ENCODE data around the gene RBM8A.
"Not testable (repeated sequence)": the region's sequence is repeated elsewhere in the genome, so short reads cannot be mapped to it uniquely, and the experiment has no call there.

The RBM8A gene

DNA sequence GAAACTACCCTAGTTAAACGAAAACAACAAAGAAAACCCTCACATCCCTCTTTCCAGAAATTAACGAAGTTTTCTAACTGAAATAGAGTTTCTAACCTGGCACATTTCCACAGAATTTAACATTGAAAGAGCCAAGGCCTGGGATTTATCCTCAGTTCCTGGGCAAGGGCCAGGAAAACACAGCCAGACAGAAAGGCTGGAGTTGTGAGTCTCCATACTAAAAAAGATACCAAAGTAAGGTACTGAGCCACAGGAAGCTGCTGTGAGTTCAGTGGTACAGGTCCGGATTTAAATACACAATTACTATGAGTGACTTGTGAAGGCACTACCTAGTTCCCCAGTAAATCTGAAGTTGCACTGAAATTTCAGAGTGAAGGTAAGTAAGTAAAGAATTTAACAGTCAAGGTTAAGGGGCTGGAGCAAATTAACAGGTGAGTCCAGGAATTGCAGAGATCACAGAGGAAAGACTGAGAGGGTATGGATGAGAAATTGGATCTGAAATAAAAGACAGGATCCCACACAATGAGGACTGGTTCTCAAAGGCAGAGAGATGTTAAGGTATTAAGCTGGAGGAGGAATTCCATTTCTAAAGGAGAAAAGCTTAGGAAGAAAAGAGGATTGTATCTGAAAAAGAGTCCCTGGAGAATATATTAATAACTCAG, 29.6 kb upstream of the RBM8A start:
- DNase-seq = peak in 10 of 56 donors; percentile 1 to 23 (median 14)

DNA sequence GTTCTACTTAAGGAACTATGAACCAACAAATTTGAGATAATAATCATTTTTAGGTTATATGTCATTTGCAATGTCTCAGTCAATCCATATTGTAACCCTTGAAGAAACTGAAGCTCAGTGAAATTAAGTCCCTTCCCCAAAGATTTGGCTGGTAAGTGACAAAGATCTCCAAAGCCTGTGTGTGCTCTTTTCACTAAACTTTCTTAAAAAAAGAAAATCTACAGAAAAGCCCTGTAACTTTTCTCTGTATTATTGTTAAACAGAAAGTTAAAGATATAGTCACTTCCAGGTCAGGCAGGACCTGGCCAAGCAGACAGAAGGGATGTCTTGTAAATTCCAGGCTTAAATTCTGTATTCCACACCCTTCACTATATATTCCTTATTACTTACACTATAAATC, 29.1 kb upstream of the RBM8A start:
- DNase-seq = no peak

- DNase-seq = peak in 3 of 56 donors; percentile 1 to 19 (median 5)
These were observed 28.2 kb upstream of the RBM8A start for GRCh38 chr1:145955436-145955835.

GRCh38 chr1:145953861-145954260, 26.6 kb upstream of the RBM8A start:
- no peak for DNase-seq

GRCh38 chr1:145952903-145953302, 25.6 kb upstream of the RBM8A start:
- DNase-seq = no peak

DNA sequence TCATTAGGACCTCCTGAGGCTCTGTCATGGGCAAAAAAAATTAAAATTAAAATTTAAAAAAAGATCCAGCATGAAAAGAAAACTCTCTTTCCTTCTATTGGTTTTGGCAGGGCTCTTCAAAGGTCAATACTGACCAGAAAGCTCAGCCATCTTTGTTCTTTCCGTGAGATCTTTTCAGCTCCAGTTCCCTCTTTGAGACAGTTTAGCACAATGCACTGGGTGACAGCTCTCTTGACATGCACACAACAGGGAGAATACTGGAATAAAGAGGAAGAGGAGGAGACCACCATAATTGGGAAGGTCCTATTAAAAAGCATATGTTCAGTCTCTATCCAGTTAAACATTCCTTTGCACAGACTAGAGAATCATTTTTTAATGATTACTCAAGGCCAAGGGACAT, 24.2 kb upstream of the RBM8A start:
- no peak for DNase-seq

DNA sequence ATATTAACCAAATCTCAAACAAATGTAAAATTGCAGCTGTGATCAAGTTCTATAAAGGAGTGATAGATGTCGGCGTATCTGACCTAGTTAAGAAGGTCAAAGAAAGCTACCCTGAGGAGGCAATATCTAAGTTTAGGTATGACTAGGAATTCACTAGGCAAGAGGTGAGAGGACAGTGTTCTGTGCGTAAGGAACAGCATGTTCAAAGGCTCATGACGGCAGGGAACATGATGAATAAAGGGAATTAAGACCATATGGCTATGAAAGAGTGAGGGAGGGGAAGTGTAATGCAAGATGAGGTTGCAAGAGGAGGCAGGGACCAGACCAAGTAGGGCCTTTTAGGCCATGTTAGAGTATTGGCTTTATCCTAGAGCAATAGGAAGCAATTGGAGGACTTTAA, 21.9 kb upstream of the RBM8A start:
- DNase-seq = no peak

GRCh38 chr1:145947551-145947950, 20.3 kb upstream of the RBM8A start:
- no peak for DNase-seq

GRCh38 chr1:145946477-145946986, 19.2 kb upstream of the RBM8A start:
- DNase-seq = no peak

GRCh38 chr1:145944532-145944931, 17.2 kb upstream of the RBM8A start:
- no peak for DNase-seq

GRCh38 chr1:145942871-145943270, 15.6 kb upstream of the RBM8A start:
- no peak for DNase-seq

- DNase-seq = no peak
These were observed 15.1 kb upstream of the RBM8A start for GRCh38 chr1:145942405-145942804.

GRCh38 chr1:145937436-145937835, 10.2 kb upstream of the RBM8A start:
- DNase-seq = no peak

DNA sequence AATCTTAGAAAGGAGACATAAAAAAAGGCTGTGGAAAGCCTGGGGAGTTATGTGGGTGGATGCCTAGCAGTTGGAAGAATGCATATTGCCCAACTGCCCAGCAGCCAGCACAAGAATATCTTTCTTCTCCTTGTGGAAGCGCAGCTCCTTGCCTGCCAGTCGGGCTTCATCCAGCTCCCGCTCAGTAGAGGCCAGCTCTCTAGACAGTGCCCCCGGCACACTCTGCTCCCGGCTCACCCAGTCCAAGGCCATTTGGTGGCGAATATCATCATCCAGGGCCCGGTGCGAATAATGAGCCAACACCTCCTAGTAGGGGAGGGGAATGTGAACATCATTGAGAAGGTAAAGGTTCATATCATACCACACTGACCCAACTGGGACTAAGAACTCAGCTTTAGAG, 9.0 kb upstream of the RBM8A start:
- DNase-seq = peak in 2 of 56 donors; percentile 12

DNA sequence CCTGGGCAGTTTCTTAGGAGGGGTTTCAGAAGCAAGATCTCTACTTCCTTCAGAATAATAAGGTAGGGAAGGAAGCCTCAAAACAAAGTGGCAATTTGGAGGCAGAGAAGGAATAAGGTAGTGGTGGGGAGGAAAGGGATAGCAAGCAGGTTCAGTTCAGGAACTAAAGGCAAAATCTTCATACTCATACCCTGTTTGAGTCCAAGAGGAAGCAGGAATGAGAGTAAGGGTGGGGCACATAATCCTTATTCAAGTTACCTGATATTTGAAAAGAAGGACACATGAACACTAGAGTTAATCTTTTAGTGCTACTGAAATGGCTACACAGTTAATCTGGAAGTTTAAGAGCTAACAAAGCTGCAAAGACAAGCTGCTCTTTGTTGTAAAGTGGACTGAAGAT, 8.4 kb upstream of the RBM8A start:
- no peak for DNase-seq

DNA sequence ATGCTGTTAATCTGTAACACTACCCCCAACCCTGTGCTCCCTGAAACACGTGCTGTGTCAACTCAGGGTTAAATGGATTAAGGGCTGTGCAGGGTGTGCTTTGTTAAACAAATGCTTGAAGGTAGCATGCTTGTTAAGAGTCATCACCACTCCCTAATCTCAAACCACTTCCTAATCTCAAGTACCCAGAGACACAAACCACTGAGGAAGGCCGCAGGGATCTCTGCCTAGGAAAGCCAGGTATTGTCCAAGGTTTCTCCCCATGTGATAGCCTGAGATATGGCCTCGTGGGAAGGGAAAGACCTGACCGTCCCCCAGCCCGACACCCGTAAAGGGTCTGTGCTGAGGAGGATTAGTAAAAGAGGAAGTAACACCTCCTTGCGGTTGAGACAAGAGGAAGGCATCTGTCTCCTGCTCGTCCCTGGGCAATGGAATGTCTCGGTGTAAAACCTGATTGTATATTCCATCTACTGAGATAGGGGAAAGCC, 5.3 kb upstream of the RBM8A start:
- DNase-seq = not testable (repeated sequence)

DNA sequence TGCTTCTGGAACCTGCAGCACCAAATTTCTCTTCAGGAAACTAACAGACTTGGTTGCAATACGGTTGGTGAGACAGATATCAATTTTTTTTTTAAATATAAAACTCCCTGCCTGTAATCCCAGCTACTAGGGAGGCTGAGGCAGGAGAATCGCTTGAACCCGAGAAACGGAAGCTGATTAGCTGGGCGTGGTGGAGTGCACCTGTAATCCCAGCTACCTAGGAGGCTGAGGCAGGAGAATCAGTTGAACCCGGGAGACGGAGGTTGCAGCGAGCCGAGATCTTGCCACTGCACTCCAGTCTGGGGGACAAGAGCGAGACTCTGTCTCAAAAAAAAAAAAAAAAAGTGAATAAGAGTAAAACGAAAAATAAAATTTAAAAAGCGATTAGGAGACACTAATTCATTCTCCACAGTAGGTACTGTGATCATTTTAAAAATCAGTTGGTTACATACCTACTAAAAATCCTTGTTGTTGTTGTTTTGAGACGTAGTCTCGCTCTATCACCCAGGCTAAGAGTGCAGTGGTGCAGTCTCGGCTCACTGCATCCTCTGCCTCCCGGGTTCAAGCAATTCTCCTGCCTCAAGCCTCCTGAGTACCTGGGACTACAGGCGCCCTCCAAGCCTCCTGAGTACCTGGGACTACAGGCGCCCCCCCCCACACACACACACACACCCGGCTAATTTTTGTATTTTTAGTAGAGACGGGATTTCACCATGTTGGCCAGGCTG, 796 bp upstream of the RBM8A start:
- no peak for DNase-seq

- DNase-seq = no peak
These were observed 610 bp downstream of the RBM8A start for GRCh38 chr1:145926686-145927062.

DNA sequence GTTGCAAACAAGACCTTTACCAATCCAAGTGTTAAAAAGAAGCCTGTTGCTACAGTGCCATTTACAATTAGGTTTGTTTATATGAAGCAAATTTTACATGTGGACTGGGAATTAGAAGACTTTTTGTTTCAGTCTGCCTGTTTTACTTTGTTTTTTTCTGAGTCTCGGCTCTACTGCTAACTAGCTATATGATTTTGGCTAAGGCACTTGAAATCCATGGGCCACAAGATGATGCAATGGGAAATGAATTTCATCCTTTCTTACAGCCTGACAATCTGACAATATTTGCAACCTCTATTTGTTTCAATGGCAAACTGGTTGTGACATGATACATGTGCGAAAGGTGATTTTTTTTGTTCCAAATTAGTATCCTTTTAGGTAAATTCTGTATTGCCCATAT, 5.0 kb downstream of the RBM8A start:
- DNase-seq = no peak

DNA sequence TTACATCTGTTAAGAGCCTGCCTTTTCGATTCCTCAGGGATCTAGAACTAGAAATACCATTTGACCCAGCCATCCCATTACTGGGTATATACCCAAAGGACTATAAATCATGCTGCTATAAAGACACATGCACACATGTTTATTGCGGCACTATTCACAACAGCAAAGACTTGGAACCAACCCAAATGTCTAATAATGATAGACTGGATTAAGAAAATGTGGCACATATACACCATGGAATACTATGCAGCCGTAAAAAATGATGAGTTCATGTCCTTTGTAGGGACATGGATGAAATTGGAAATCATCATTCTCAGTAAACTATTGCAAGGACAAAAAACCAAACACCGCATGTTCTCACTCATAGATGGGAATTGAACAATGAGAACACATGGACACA, 7.0 kb downstream of the RBM8A start:
- DNase-seq = not testable (repeated sequence)

DNA sequence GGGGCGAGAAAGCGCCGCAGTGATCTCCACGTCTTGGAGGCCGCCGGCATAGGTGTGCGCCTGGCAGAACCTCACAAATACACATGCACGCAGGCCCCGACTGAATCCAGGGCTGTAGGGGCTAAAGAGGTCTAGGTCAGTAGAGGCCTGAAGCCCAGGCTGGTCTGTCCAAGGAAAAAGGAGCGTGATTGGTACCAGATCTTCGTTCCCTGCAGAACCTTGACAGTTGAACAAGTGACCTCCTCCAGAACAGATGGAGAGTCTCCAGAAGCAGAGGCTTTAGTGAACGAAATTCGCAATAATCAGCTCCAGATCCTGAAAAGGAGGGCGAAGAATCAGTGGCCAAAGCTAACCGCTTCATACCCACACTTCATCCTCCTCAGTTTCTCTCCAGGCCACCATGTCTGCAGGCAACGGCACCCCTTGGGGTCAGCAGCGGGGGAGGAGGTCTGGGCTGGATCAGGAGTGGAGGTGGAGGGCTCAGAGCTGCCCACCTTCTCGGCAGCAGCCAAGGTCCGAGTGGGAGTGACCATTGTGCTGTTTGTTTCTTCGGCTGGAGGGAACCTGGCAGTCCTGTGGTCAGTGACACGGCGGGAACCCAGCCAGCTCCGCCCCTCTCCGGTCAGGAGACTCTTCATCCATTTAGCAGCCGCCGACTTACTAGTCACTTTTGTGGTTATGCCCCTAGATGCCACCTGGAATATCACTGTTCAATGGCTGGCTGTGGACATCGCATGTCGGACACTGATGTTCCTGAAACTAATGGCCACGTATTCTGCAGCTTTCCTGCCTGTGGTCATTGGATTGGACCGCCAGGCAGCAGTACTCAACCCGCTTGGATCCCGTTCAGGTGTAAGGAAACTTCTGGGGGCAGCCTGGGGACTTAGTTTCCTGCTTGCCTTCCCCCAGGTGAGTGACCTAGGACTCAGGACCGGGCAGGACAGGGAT, 8.0 kb downstream of the RBM8A start:
- DNase-seq = peak in 34 of 56 donors; percentile 2 to 64 (median 34)
